GM12878 (cell line): ENCODE results near the gene DHX16. TPM values are rescaled to one million over a fixed set of nuclear protein-coding genes. Genes with fewer than 3 reads are reported as not detected.
A peak's percentile ranks its signal among the peaks of the same experiment; 100 is the strongest.

Experiments
- CEBPZ ChIP-seq: fragments of 150-350 bp; IDR thresholded peaks from 2 replicates; pipeline ENCODE4 v1.6.1; 2016; ENCODE audit warnings: low read depth, low read length
- CHD1 ChIP-seq: IDR thresholded peaks from 2 replicates; pipeline ENCODE4 v1.6.1; 2012; ENCODE audit warnings: low read depth, low read length, improper control_type of control experiment
- CHD4 ChIP-seq: fragments of 200-600 bp; sonication (generic); IDR thresholded peaks from 2 replicates; pipeline ENCODE4 v1.6.1; 2016; ENCODE audit warnings: mild to moderate bottlenecking
- CREM ChIP-seq: IDR thresholded peaks from 2 replicates; pipeline ENCODE4 v1.6.1; 2014; ENCODE audit warnings: antibody characterized with exemption, low read depth
- E2F4 ChIP-seq: IDR thresholded peaks from 2 replicates; pipeline ENCODE4 v1.6.1; 2012; ENCODE audit warnings: low read depth, low read length, improper control_type of control experiment
- EED ChIP-seq: sonication (generic); IDR thresholded peaks from 2 replicates; pipeline ENCODE4 v1.6.1; 2016; ENCODE audit warnings: antibody characterized with exemption, low read depth
- IKZF1 ChIP-seq: fragments of 450-650 bp; conservative IDR thresholded peaks from 2 replicates; pipeline ENCODE4 v1.6.1; 2017; ENCODE audit warnings: antibody characterized with exemption, mild to moderate bottlenecking
- JUNB ChIP-seq: IDR thresholded peaks from 2 replicates; pipeline ENCODE4 v1.6.1; 2016; ENCODE audit warnings: antibody characterized with exemption, mild to moderate bottlenecking
- MXI1 ChIP-seq: fragments of 150-350 bp; IDR thresholded peaks from 2 replicates; pipeline ENCODE4 v1.6.1; 2011; ENCODE audit warnings: low read depth, mild to moderate bottlenecking, inconsistent platforms, low read length, improper control_type of control experiment
- MYC ChIP-seq: IDR thresholded peaks from 2 replicates; pipeline ENCODE4 v1.6.1; 2011; ENCODE audit warnings: mild to moderate bottlenecking, low read length, moderate library complexity, inconsistent platforms; ENCODE audit not compliant: insufficient read depth, insufficient replicate concordance, insufficient read length, severe bottlenecking
- NKRF ChIP-seq: fragments of 450-650 bp; conservative IDR thresholded peaks from 2 replicates; pipeline ENCODE4 v1.6.1; 2017; ENCODE audit warnings: mild to moderate bottlenecking, moderate library complexity
- NR2F1 ChIP-seq: fragments of 450-650 bp; conservative IDR thresholded peaks from 2 replicates; pipeline ENCODE4 v1.6.1; 2017; ENCODE audit warnings: mild to moderate bottlenecking
- NRF1 ChIP-seq: conservative IDR thresholded peaks from 2 replicates; pipeline ENCODE4 v1.6.1; 2011; ENCODE audit warnings: mild to moderate bottlenecking, low read depth, low read length, improper control_type of control experiment
- RBBP5 ChIP-seq: fragments of 200-600 bp; sonication (generic); conservative IDR thresholded peaks from 2 replicates; pipeline ENCODE4 v1.6.1; 2016
- SMAD1 ChIP-seq: fragments of 450-650 bp; IDR thresholded peaks from 2 replicates; pipeline ENCODE4 v1.6.1; 2018; ENCODE audit warnings: mild to moderate bottlenecking, low read depth; ENCODE audit not compliant: partially characterized antibody
- SP1 ChIP-seq: IDR thresholded peaks from one replicate; pipeline ENCODE4 v1.6.1; 2011; ENCODE audit warnings: low read depth, low read length
- SUZ12 ChIP-seq: fragments of 200-600 bp; sonication (generic); IDR thresholded peaks from one replicate; pipeline ENCODE4 v1.6.1; 2018; ENCODE audit warnings: antibody characterized with exemption, mild to moderate bottlenecking; ENCODE audit not compliant: unreplicated experiment
- TCF12 ChIP-seq: IDR thresholded peaks from 2 replicates; pipeline ENCODE4 v1.6.1; 2011; ENCODE audit warnings: low read depth, mild to moderate bottlenecking, low read length
- TCF3 ChIP-seq: IDR thresholded peaks from 2 replicates; pipeline ENCODE4 v1.6.1; 2012; ENCODE audit warnings: low read depth, mild to moderate bottlenecking, low read length, borderline replicate concordance; ENCODE audit not compliant: insufficient read depth
- USF2 ChIP-seq: IDR thresholded peaks from 2 replicates; pipeline ENCODE4 v1.6.1; 2011; ENCODE audit warnings: low read depth, low read length, improper control_type of control experiment, borderline replicate concordance
- polyA plus RNA-seq, 11 experiments: library from polyadenylated mRNA; depleted of rRNA in 4 of 11; unstranded in 6 of 11; stranded (reverse) in 5 of 11; fragments of >200 nt; fragmentation: Nextera tagmentation in 4 of 11; fragmentation: Illumina TruSeq in 1 of 11; extraction: Ambion mirVana in 4 of 11; extraction: Trizol in 1 of 11; gene quantifications; 1 replicate in 1 of 11; 2 replicates in 10 of 11; pipeline versions ENCODE4 v1.2.1 to v1.2.3, GENCODE V29; 2011 to 2016; ENCODE audit warnings: inconsistent platforms in 2 of 11, missing spikeins in 2 of 11, low read depth in 1 of 11
- total RNA-seq, 4 experiments: library from RNA; depleted of rRNA in 3 of 4; stranded (reverse); fragments of >200 nt in 3 of 4; fragmentation: Illumina TruSeq in 1 of 4; extraction: Trizol in 1 of 4; gene quantifications; 2 replicates each; pipeline versions ENCODE4 v1.2.1 to v1.2.3, GENCODE V29; 2013 to 2021
- TF ChIP-seq, protein P1 (sequence below): fragments of 450-650 bp; IDR thresholded peaks from 2 replicates; pipeline ENCODE4 v1.6.1; 2016; ENCODE audit warnings: mild to moderate bottlenecking

The DHX16 gene
- total and polyA plus RNA-seq, 10 of the 15 experiments (the other 5 are each of a cell fraction or from before 2014, with no cell fraction given): 10.1 to 41.4 (median 38.3) TPM

- TF ChIP-seq MYC (no peak), RBBP5 (no peak), SMAD1 (peak; percentile 70), USF2 (peak; percentile 43; the same call in 1 of the 2 replicates), JUNB (no peak), NKRF (peak; percentile 65), NRF1 (peak; percentile 73), CEBPZ (no peak), MXI1 (peak; percentile 9; the same call in 1 of the 2 replicates), TCF3 (0 out of 2 replicates have a peak, but pooled peaks have one; percentile 30), NR2F1 (no peak; the same call in 1 of the 2 replicates), EED (no peak; the same call in 1 of the 2 replicates), SUZ12 (no peak), CHD1 (peak; percentile 92), E2F4 (peak; percentile 79; the same call in 1 of the 2 replicates), TCF12 (peak; percentile 56; the same call in 1 of the 2 replicates), SP1 (peak; percentile 84), CREM (peak; percentile 63; the same call in 1 of the 2 replicates), CHD4 (no peak), IKZF1 (peak; percentile 64)
- TF ChIP-seq, protein P1, sequence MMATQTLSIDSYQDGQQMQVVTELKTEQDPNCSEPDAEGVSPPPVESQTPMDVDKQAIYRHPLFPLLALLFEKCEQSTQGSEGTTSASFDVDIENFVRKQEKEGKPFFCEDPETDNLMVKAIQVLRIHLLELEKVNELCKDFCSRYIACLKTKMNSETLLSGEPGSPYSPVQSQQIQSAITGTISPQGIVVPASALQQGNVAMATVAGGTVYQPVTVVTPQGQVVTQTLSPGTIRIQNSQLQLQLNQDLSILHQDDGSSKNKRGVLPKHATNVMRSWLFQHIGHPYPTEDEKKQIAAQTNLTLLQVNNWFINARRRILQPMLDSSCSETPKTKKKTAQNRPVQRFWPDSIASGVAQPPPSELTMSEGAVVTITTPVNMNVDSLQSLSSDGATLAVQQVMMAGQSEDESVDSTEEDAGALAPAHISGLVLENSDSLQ: peak; percentile 56
These were observed 47.3 kb upstream of the DHX16 start, which contains the start of gene TUBB (continued) for GRCh38 chr6:30719791-30720737.
